Measurements from ENCODE around the gene BCL11A. TPM values are rescaled to one million over a fixed set of nuclear protein-coding genes. Genes with fewer than 3 reads are reported as not detected.
A peak's percentile ranks its signal among the peaks of the same experiment; 100 is the strongest.

BCL11A gene
- 11.1 to 15.4 TPM (median 13.4 TPM) in 3 replicates for total RNA-seq
- long read RNA-seq: 0 reads

- H3K27ac Mint-ChIP-seq (ENCODE audit: unreplicated experiment): peak within 1 kb of the TSS; percentile 83
Observed at GRCh38 chr2:60553495-60554073, at the start of gene BCL11A. Gene BCL11A (minus strand): TSS chr2:60553654. CDS start chr2:60553270, 384 bp downstream.

DNA sequence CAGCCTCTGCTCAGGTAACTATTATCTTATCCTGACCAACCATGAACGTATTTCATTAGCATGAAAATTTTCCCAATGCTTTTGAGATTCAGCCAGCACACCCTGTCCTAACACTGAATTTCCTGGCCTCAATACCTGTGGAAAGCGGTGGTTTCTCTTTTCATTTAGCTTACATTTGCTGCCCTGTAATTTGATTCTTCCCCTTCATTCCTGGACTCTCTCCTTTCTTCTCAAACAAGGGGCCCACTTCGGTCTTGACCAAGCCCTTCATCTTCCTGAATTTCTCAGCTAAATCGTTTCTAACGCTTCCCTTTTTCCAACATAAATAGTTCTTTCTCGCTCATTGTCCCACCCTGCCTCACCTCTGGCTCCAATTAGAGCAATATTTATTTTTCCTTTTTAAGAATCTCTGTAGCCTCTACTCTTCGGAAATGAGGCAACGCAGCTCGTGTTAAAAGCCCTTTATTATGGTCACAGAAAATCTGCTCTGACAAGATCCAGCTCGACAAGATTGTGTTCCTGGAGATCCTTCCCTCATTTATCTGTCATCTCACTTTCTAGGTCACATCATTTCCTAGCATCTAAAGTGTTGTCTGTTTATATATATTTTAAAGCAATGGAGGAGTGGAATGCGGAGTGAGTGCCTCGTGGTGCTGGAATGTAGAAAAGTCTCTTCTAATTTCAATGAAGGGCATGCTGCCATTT, 49.5 kb upstream of the BCL11A start:
- Mint-ChIP-seq H3K27me3 (ENCODE audit: low read depth) (peaks cover 4% of the 10 kb centered on the region), H3K4me3 (ENCODE audit: unreplicated experiment) (no peak overlapping the region), H3K4me1 (ENCODE audit: low read depth) (peaks cover 9% of the 10 kb centered on the region), H3K9me3 (ENCODE audit: low read depth) (peaks cover 4% of the 10 kb centered on the region), H3K36me3 (ENCODE audit: low read depth) (no peaks in the 10 kb centered on the region), H3K27ac (ENCODE audit: unreplicated experiment) (no peak overlapping the region)
- no peak for TF ChIP-seq CTCF (IDR thresholded peaks at IDR 0.05)
- DNase-seq (ENCODE audit: low spot score): no peak

More at GRCh38 chr2:60553495-60554073, at the start of gene BCL11A:
- no peak for DNase-seq (ENCODE audit: low spot score)
- Mint-ChIP-seq H3K4me1 (ENCODE audit: low read depth) (peaks cover 40% of the 10 kb centered on the region), H3K9me3 (ENCODE audit: low read depth) (no peaks in the 10 kb centered on the region), H3K36me3 (ENCODE audit: low read depth) (no peaks in the 10 kb centered on the region), H3K4me3 (ENCODE audit: unreplicated experiment) (peak within 1 kb of the TSS; percentile 81), H3K27me3 (ENCODE audit: low read depth) (peaks cover 24% of the 10 kb centered on the region)
- no peak for TF ChIP-seq CTCF (IDR thresholded peaks at IDR 0.05)

- no peak for TF ChIP-seq CTCF (IDR thresholded peaks at IDR 0.05)
- H3K9me3 Mint-ChIP-seq (ENCODE audit: low read depth): peaks cover 4% of the 10 kb centered on the region
- H3K36me3 Mint-ChIP-seq (ENCODE audit: low read depth): no peaks in the 10 kb centered on the region
- H3K27me3 Mint-ChIP-seq (ENCODE audit: low read depth): peaks cover 9% of the 10 kb centered on the region
- no peak overlapping the region for H3K27ac Mint-ChIP-seq (ENCODE audit: unreplicated experiment)
- peaks cover 9% of the 10 kb centered on the region for H3K4me1 Mint-ChIP-seq (ENCODE audit: low read depth)
- H3K4me3 Mint-ChIP-seq (ENCODE audit: unreplicated experiment): no peak overlapping the region
- DNase-seq (ENCODE audit: low spot score): no peak
Observed at GRCh38 chr2:60602388-60602787, 48.9 kb upstream of the BCL11A start.

GRCh38 chr2:60598271-60598670, 44.8 kb upstream of the BCL11A start:
- Mint-ChIP-seq H3K27me3 (ENCODE audit: low read depth) (peaks cover 9% of the 10 kb centered on the region), H3K9me3 (ENCODE audit: low read depth) (peaks cover 10% of the 10 kb centered on the region), H3K4me1 (ENCODE audit: low read depth) (peaks cover 5% of the 10 kb centered on the region), H3K4me3 (ENCODE audit: unreplicated experiment) (no peak overlapping the region), H3K36me3 (ENCODE audit: low read depth) (no peaks in the 10 kb centered on the region), H3K27ac (ENCODE audit: unreplicated experiment) (no peak overlapping the region)
- no peak for DNase-seq (ENCODE audit: low spot score)
- no peak for TF ChIP-seq CTCF (IDR thresholded peaks at IDR 0.05)

GRCh38 chr2:60597346-60597745, 43.9 kb upstream of the BCL11A start:
- Mint-ChIP-seq H3K27ac (ENCODE audit: unreplicated experiment) (no peak overlapping the region), H3K27me3 (ENCODE audit: low read depth) (peaks cover 9% of the 10 kb centered on the region), H3K4me1 (ENCODE audit: low read depth) (no peaks in the 10 kb centered on the region), H3K9me3 (ENCODE audit: low read depth) (peaks cover 19% of the 10 kb centered on the region), H3K4me3 (ENCODE audit: unreplicated experiment) (no peak overlapping the region), H3K36me3 (ENCODE audit: low read depth) (peaks cover 3% of the 10 kb centered on the region)
- no peak for TF ChIP-seq CTCF (IDR thresholded peaks at IDR 0.05)
- no peak for DNase-seq (ENCODE audit: low spot score)

Data from chondrocyte (in vitro differentiated cells).